H9 (cell line): Measurements from ENCODE around the gene DHODH. TPM values are rescaled to one million over a fixed set of nuclear protein-coding genes. Genes with fewer than 3 reads are reported as not detected.

ENCODE experiments used
- DNase-seq: peaks from one replicate; pipeline ENCODE4 v3.0.0-alpha.2; 2017
- H2AFZ ChIP-seq: one replicate; pipeline ENCODE4 v1.6.1; 2013; ENCODE audit warnings: mild to moderate bottlenecking, low read length, control low read depth, moderate library complexity
- H2AK5ac ChIP-seq: 2 replicates; pipeline ENCODE4 v1.6.1; 2013; ENCODE audit warnings: low read length, control low read depth, mixed read lengths; ENCODE audit not compliant: insufficient read length
- H2BK120ac ChIP-seq: one replicate; pipeline ENCODE4 v1.6.1; 2013; ENCODE audit warnings: low read depth, mild to moderate bottlenecking, low read length, control low read depth, inconsistent platforms; ENCODE audit not compliant: poor library complexity, severe bottlenecking
- H2BK12ac ChIP-seq: 2 replicates; pipeline ENCODE4 v1.6.1; 2013; ENCODE audit warnings: low read length, control low read depth, mixed read lengths, low read depth; ENCODE audit not compliant: insufficient read length
- H2BK15ac ChIP-seq: 2 replicates; pipeline ENCODE4 v1.6.1; 2013; ENCODE audit warnings: low read depth, low read length, control low read depth
- H2BK20ac ChIP-seq: one replicate; pipeline ENCODE4 v1.6.1; 2013; ENCODE audit warnings: low read depth, mild to moderate bottlenecking, low read length, control low read depth, inconsistent platforms; ENCODE audit not compliant: poor library complexity, severe bottlenecking
- H2BK5ac ChIP-seq: 2 replicates; pipeline ENCODE4 v1.6.1; 2013; ENCODE audit warnings: low read length, control low read depth, mixed read lengths; ENCODE audit not compliant: insufficient read length
- H3K14ac ChIP-seq: 2 replicates; pipeline ENCODE4 v1.6.1; 2013; ENCODE audit warnings: low read length, control low read depth; ENCODE audit not compliant: insufficient read depth
- H3K18ac ChIP-seq: 2 replicates; pipeline ENCODE4 v1.6.1; 2013; ENCODE audit warnings: low read depth, mild to moderate bottlenecking, mixed read lengths, low read length, control low read depth; ENCODE audit not compliant: insufficient read length
- H3K23ac ChIP-seq: 2 replicates; pipeline ENCODE4 v1.6.1; 2013; ENCODE audit warnings: low read length, control low read depth, mixed read lengths, low read depth; ENCODE audit not compliant: insufficient read length
- H3K23me2 ChIP-seq: 2 replicates; pipeline ENCODE4 v1.6.1; 2013; ENCODE audit warnings: low read depth, mild to moderate bottlenecking, mixed read lengths, low read length, control low read depth; ENCODE audit not compliant: insufficient read length, poor library complexity, severe bottlenecking
- H3K27ac ChIP-seq: 2 replicates; pipeline ENCODE4 v1.5.1; 2013; ENCODE audit warnings: low read length, control low read depth, mixed read lengths, low read depth; ENCODE audit not compliant: insufficient read length
- H3K27me3 ChIP-seq: 2 replicates; pipeline ENCODE4 v1.6.1; 2013; ENCODE audit warnings: low read length, control low read depth, inconsistent platforms; ENCODE audit not compliant: insufficient read depth
- H3K4ac ChIP-seq: 2 replicates; pipeline ENCODE4 v1.6.1; 2013; ENCODE audit warnings: low read depth, mild to moderate bottlenecking, control low read depth, inconsistent platforms, low read length, moderate library complexity
- H3K4me1 ChIP-seq: 2 replicates; pipeline ENCODE4 v1.6.1; 2013; ENCODE audit warnings: low read length, control low read depth, inconsistent platforms; ENCODE audit not compliant: insufficient read depth
- H3K4me2 ChIP-seq: 2 replicates; pipeline ENCODE4 v1.6.1; 2013; ENCODE audit warnings: low read length, control low read depth, mixed read lengths; ENCODE audit not compliant: insufficient read length, insufficient read depth
- H3K56ac ChIP-seq: 2 replicates; pipeline ENCODE4 v1.6.1; 2013; ENCODE audit warnings: low read depth, mild to moderate bottlenecking, mixed read lengths, low read length, control low read depth; ENCODE audit not compliant: insufficient read length
- H3K79me1 ChIP-seq: 2 replicates; pipeline ENCODE4 v1.6.1; 2013; ENCODE audit warnings: low read depth, mild to moderate bottlenecking, moderate library complexity, low read length, control low read depth, inconsistent platforms; ENCODE audit not compliant: insufficient read depth, poor library complexity, severe bottlenecking
- H3K79me2 ChIP-seq: 2 replicates; pipeline ENCODE4 v1.6.1; 2013; ENCODE audit warnings: low read length, control low read depth, inconsistent platforms; ENCODE audit not compliant: insufficient read depth
- H3K9ac ChIP-seq: 2 replicates; pipeline ENCODE4 v1.6.1; 2013; ENCODE audit warnings: low read length, control low read depth, mixed read lengths; ENCODE audit not compliant: insufficient read length; ENCODE audit errors: extremely low read depth
- H3K9me3 ChIP-seq: one replicate; pipeline ENCODE4 v1.6.1; 2013; ENCODE audit warnings: low read depth, low read length, inconsistent platforms; ENCODE audit not compliant: control insufficient read depth
- H3T11ph ChIP-seq: one replicate; pipeline ENCODE4 v1.6.1; 2013; ENCODE audit warnings: mild to moderate bottlenecking, low read length, control low read depth, inconsistent platforms
- H4K20me1 ChIP-seq: one replicate; pipeline ENCODE4 v1.6.1; 2013; ENCODE audit not compliant: control insufficient read depth, insufficient read length, insufficient read depth
- H4K5ac ChIP-seq: 2 replicates; pipeline ENCODE4 v1.6.1; 2013; ENCODE audit warnings: low read depth, mild to moderate bottlenecking, mixed read lengths, low read length, control low read depth; ENCODE audit not compliant: insufficient read length
- H4K8ac ChIP-seq: replicated peaks from 2 replicates; pipeline ENCODE4 v1.6.1; 2013; ENCODE audit warnings: low read length, control low read depth, mixed read lengths, low read depth; ENCODE audit not compliant: insufficient read length
- H4K91ac ChIP-seq: 2 replicates; pipeline ENCODE4 v1.6.1; 2013; ENCODE audit warnings: low read depth, mild to moderate bottlenecking, moderate library complexity, mixed read lengths, low read length, control low read depth; ENCODE audit not compliant: insufficient read length
- H3K27ac Mint-ChIP-seq, 3 experiments: 2 replicates in 2 of 3; 3 replicates in 1 of 3; pipeline ENCODE4 v1.8.0; 2020 to 2021; ENCODE audit warnings: mixed read lengths in 3 of 3, mild to moderate bottlenecking in 1 of 3, moderate library complexity in 1 of 3
- H3K27me3 Mint-ChIP-seq: 2 replicates; pipeline ENCODE4 v1.8.0; 2021; ENCODE audit warnings: low read depth, mild to moderate bottlenecking, moderate library complexity, mixed read lengths
- H3K36me3 Mint-ChIP-seq, 3 experiments: 2 replicates in 2 of 3; 3 replicates in 1 of 3; pipeline ENCODE4 v1.8.0; 2020 to 2021; ENCODE audit warnings: low read depth in 3 of 3, mixed read lengths in 3 of 3; ENCODE audit not compliant: insufficient read depth in 1 of 3
- H3K4me1 Mint-ChIP-seq, 2 experiments: 2 replicates each; pipeline ENCODE4 v1.8.0; 2020; ENCODE audit warnings: mixed read lengths in 2 of 2
- H3K4me3 Mint-ChIP-seq, 2 experiments: 2 replicates in 1 of 2; 3 replicates in 1 of 2; pipeline ENCODE4 v1.8.0; 2020 to 2021; ENCODE audit warnings: mild to moderate bottlenecking in 2 of 2, mixed read lengths in 2 of 2, moderate library complexity in 1 of 2
- H3K9me3 Mint-ChIP-seq, 2 experiments: 2 replicates in 1 of 2; 3 replicates in 1 of 2; pipeline ENCODE4 v1.8.0; 2020; ENCODE audit warnings: mild to moderate bottlenecking in 2 of 2, mixed read lengths in 2 of 2, moderate library complexity in 1 of 2
- WGBS: extraction: QIAGEN DNeasy Blood & Tissue Kit; methylation state at CpG from one replicate; pipeline ENCODE4 v1.1.7; 2013; ENCODE audit warnings: missing lambda C conversion rate, low lambda C conversion rate, mixed read lengths; ENCODE audit not compliant: insufficient read length; ENCODE audit errors: extremely low coverage; 5-methylcytosine and 5-hydroxymethylcytosine counted together
- total RNA-seq: library from RNA; stranded (reverse); gene quantifications from 2 replicates; pipeline ENCODE4 v1.2.1, GENCODE V29; 2021
- TF ChIP-seq, protein P1 (sequence below): fragments of 200-600 bp; sonication (generic); conservative IDR thresholded peaks from 3 replicates; pipeline ENCODE4 v1.8.0; 2021; ENCODE audit warnings: antibody characterized with exemption, mild to moderate bottlenecking

DHODH gene
- total RNA-seq, 1 experiment from 2014 or later: 16.4 TPM

DNA sequence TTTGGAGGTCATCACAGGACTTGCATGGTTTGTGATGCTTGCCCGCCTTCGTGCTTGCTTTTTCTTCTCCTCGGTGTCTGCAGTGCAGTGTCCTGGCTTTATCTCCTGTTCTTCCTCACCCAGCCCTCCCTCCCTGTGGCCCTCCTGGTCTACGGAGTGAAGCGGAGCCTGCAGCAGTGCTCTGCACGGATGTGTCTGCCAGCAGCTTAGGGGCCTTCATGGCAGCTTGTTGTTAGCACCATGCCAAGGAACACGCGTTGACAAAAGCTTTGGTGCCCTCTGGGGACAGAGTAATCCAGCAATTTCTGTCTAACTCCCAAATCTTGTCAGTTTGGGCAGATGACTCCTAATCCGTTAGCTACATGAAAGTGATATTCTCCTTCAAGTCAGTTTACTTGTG lies 9.9 kb downstream of the DHODH start:
- H3K4me3 Mint-ChIP-seq: no peak overlapping the region
- H2AK5ac ChIP-seq: no peak overlapping the region
- H3K9me3 ChIP-seq: no peaks in the 10 kb centered on the region
- H3K4me2 ChIP-seq: no peak overlapping the region
- no peaks in the 10 kb centered on the region for H3K79me2 ChIP-seq
- H3K4me1 Mint-ChIP-seq: peaks cover under 1 to 3% of the 10 kb centered on the region in 2 experiments; a peak in 2 of 4 replicates
- no peaks in the 10 kb centered on the region; a peak in 1 of 5 replicates for H3K9me3 Mint-ChIP-seq
- no peak overlapping the region for H3K18ac ChIP-seq
- no peak overlapping the region for H4K5ac ChIP-seq
- H4K91ac ChIP-seq: no peak overlapping the region
- H3K36me3 Mint-ChIP-seq: peaks cover 15 to 63% (median 55%) of the 10 kb centered on the region in 3 experiments; a peak in 6 of 7 replicates
- H3K27ac ChIP-seq: no peak overlapping the region
- no peak overlapping the region for H3T11ph ChIP-seq
- H4K20me1 ChIP-seq: no peaks in the 10 kb centered on the region
- no peak overlapping the region for H3K9ac ChIP-seq
- H4K8ac ChIP-seq: no peak overlapping the region
- no peaks in the 10 kb centered on the region for H3K4me1 ChIP-seq
- no peak overlapping the region for H3K23ac ChIP-seq
- no peaks in the 10 kb centered on the region for H3K79me1 ChIP-seq
- no peak overlapping the region for H2BK5ac ChIP-seq
- TF ChIP-seq, protein P1, sequence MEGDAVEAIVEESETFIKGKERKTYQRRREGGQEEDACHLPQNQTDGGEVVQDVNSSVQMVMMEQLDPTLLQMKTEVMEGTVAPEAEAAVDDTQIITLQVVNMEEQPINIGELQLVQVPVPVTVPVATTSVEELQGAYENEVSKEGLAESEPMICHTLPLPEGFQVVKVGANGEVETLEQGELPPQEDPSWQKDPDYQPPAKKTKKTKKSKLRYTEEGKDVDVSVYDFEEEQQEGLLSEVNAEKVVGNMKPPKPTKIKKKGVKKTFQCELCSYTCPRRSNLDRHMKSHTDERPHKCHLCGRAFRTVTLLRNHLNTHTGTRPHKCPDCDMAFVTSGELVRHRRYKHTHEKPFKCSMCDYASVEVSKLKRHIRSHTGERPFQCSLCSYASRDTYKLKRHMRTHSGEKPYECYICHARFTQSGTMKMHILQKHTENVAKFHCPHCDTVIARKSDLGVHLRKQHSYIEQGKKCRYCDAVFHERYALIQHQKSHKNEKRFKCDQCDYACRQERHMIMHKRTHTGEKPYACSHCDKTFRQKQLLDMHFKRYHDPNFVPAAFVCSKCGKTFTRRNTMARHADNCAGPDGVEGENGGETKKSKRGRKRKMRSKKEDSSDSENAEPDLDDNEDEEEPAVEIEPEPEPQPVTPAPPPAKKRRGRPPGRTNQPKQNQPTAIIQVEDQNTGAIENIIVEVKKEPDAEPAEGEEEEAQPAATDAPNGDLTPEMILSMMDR: no peak
- no peak for DNase-seq
- WGBS: no CpG with 5 or more reads among the region's 9 CpGs
- no peak overlapping the region for H2BK20ac ChIP-seq
- no peak overlapping the region; a peak in 1 of 7 replicates for H3K27ac Mint-ChIP-seq
- no peaks in the 10 kb centered on the region for H3K27me3 Mint-ChIP-seq
- H3K14ac ChIP-seq: no peak overlapping the region
- no peak overlapping the region for H2BK120ac ChIP-seq
- H3K23me2 ChIP-seq: no peaks in the 10 kb centered on the region
- no peak overlapping the region for H3K4ac ChIP-seq
- H2BK12ac ChIP-seq: no peak overlapping the region
- no peaks in the 10 kb centered on the region for H3K27me3 ChIP-seq
- no peak overlapping the region; the same call in 1 of the 2 replicates for H2BK15ac ChIP-seq
- H3K56ac ChIP-seq: no peak overlapping the region
- H2AFZ ChIP-seq: no peak overlapping the region
